NCI-H446 (cell line): ENCODE results near the gene PANX2.
"Not testable (repeated sequence)": the region's sequence is repeated elsewhere in the genome, so short reads cannot be mapped to it uniquely, and the experiment has no call there.

Experiments
- DNase-seq, 2 experiments: peaks; one replicate each; lab custom pipeline; 2025; lab: John Stamatoyannopoulos, UW

PANX2 gene

DNA sequence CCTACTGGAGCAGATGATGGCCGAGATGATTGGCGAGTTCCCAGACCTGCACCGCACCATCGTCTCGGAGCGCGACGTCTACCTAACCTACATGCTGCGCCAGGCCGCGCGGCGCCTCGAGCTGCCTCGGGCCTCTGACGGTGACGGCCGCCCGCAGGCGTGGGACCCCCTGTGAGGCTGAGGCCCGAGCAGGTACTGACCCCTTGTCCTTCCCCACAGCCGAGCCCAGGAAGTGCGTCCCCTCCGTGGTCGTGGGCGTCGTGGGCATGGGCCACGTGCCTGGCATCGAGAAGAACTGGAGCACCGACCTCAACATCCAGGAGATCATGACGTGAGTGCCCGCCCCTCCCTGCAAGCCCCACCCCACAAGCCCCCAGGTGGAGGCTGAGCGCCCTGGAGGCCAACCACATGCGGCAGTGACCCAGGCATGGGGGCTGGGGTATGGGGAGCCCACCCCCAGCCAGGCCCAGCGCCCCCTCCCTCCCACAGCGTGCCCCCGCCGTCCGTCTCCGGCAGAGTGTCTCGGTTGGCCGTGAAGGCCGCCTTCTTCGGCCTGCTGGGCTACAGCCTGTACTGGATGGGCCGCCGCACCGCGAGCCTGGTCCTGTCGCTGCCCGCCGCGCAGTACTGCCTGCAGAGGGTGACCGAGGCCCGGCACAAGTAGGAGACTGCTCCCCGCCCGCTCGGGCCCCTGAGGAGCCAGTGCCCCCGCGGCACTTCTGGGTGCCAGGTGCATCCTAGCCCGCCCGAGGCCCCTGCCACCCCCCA lies 27.5 kb downstream of the PANX2 start:
- DNase-seq = no peak

DNA sequence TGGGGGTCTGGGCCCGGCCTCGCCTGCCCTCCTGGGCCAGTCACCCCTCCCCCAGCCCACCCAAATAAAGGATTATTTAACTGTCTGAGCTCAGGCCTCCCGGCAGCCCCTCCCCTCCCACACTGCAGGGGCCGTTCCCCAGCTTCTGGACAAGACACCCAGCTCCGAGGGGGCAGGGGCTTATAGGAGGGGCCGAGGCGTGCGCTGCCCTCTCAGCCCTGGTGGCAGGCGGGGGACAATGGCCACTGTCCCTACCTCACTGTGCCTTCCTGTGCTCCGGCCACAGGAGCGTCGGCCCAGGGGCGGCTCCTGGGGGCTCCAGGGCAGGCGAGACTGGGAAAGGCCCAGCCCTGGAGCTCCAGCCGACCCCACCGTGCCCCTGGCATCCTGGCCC lies 28.1 kb downstream of the PANX2 start:
- DNase-seq = no peak

DNA sequence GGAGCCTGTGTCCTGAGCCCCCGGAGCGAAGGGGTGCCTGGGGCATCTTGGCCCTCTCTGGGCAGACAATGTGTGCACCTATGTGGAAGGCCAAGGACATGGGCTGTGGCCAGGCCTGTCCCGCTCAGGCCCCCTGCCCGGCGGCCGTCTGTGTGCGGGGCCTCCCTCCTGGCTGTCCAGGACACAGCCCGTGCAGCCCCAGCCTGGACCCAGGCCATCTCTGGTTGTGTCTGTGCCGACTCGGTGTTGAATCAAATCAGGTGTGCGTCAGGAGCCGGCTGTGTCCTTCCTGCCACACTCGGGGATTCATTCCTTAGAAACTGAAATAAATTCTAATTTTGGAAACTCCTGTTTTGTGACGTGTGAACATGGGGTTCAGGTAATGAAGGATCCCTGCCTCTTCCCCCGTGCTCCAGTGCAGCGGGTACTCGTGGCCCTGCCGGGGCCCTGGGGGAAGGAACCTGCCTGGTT lies 28.8 kb downstream of the PANX2 start:
- DNase-seq = no peak

GRCh38 chr22:50199829-50200460 lies 29.4 kb downstream of the PANX2 start:
- no peak for DNase-seq

- peak; percentile 64 to 92 for DNase-seq
Observed at GRCh38 chr22:50200461-50201190, 30.1 kb downstream of the PANX2 start, which contains the start of gene SELENOO. Gene SELENOO, plus strand, starts transcription at chr22:50201011. Its CDS starts 26 bp downstream, at chr22:50201037.

GRCh38 chr22:50201191-50202129 lies 30.9 kb downstream of the PANX2 start:
- no peak for DNase-seq

DNA sequence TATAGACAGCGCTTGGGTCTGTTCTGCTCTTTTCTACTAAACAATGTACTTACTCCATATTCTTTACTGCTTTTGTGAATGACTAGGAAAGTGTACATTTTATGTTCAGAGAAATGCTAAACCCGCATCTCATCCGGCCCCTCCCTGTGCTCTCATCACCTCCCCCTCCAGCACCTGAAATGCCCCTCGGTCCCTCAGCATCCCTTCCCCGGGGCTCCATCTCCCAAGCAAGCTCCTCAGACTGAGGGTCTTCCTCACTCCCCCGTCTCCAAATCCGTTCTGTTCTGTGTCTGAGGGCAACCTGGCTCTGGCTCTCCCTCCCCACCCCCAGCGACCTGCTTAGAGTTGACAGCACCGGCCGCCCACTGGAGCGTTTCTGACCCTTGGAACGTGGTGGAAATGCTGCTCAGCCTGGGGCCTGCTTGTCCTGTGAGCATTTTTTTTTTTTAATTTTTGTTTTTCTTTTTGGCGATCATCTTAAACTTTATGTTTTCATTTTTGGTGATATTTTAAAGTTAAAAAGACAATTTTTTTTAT lies 31.7 kb downstream of the PANX2 start:
- no peak for DNase-seq

DNA sequence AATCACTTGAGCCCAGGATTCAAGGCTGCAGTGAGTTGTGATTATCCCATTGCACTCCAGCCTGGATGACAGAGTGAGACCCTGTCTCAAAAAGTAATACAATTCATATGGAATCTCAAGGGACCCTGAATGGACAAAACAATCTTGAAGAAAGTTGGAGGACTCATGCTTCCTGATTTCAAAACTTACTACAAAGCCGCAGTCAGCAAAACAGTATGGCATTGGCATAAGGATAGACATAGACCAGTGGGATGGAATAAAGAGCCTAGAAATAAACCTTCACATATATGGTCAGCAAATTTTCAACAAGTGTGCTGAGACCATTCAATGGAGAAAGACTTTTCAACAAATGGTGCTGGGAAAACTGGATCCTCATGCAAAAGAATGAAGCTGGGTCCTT lies 32.8 kb downstream of the PANX2 start:
- no peak for DNase-seq

GRCh38 chr22:50204571-50204970 lies 34.0 kb downstream of the PANX2 start:
- no peak for DNase-seq

DNA sequence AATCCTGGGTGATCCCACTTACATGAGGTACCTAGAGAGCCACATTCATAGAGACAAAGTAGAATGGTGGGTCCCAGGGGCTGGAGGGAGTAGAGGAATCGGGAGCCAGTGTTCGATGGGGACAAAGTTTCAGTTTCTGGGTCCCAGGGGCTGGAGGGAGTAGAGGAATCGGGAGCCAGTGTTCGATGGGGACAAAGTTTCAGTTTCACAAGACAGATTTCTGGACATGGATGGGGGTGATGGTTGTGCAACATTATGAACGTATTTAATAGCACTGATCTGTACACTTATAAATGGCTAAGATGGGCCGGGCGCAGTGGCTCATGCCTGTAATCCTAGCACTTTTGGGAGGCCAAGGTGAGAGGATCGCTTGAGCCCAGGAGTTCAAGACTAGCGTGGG lies 34.5 kb downstream of the PANX2 start:
- DNase-seq = not testable (repeated sequence)

GRCh38 chr22:50205781-50206569 lies 35.4 kb downstream of the PANX2 start:
- DNase-seq = no peak

GRCh38 chr22:50206599-50206998 lies 36.1 kb downstream of the PANX2 start:
- no peak for DNase-seq

DNA sequence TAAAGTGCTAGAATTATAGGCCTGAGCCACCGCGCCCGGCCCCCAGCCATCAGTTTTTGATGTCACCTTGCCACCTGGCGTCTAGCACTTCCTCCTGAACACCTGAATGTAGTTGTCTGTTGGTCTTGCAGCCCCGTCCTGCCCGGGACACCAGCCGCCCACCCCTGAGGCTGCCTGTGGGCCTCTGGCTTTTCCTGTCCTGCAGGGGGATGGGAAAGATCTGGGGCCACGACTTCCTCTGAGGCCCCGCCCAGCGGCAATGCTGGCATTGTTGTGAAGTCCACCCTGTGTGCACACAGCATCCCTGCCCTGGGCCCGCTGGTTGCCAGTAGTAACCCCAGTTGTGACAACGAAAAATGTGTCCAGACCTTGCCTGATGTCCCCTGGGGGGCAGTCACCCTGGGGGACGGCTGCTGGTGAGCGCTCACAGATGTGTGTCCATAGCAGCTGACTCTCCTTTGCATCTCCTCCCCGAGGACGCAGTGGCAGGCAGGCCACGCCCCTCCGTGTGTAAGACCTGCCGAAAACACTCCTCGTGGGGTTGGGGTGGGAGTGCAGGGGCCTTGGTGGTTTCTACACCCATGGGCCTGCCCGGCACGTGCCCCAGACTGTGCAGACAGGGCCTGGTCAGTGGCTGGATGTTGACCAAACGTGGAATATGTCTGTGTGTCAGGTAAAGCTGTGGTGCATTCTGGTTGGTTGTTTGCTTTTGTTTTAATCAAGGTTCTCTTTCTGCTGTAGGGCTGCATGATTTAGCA lies 37.0 kb downstream of the PANX2 start:
- no peak for DNase-seq

DNA sequence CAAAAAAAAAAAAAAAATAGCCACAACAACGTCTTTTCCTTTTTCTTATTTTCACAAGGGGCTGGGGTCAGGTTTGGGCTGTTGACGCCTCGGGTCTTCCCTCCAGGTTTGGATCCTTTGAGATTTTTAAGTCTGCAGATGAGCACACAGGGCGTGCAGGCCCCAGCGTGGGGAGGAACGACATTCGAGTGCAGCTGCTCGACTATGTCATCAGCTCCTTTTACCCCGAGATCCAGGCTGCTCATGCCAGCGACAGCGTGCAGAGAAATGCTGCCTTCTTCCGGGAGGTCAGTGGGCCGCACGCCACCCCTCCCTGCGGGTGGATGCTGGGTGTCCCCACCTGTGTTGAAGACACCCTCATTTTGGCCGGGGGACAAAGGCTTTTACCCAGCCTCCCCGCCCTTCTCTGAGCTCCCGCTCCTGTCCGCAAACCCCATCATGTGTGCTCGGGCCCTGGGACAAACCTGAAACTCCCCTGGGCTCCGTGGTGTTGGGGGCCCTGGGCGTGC lies 38.0 kb downstream of the PANX2 start:
- no peak for DNase-seq

DNA sequence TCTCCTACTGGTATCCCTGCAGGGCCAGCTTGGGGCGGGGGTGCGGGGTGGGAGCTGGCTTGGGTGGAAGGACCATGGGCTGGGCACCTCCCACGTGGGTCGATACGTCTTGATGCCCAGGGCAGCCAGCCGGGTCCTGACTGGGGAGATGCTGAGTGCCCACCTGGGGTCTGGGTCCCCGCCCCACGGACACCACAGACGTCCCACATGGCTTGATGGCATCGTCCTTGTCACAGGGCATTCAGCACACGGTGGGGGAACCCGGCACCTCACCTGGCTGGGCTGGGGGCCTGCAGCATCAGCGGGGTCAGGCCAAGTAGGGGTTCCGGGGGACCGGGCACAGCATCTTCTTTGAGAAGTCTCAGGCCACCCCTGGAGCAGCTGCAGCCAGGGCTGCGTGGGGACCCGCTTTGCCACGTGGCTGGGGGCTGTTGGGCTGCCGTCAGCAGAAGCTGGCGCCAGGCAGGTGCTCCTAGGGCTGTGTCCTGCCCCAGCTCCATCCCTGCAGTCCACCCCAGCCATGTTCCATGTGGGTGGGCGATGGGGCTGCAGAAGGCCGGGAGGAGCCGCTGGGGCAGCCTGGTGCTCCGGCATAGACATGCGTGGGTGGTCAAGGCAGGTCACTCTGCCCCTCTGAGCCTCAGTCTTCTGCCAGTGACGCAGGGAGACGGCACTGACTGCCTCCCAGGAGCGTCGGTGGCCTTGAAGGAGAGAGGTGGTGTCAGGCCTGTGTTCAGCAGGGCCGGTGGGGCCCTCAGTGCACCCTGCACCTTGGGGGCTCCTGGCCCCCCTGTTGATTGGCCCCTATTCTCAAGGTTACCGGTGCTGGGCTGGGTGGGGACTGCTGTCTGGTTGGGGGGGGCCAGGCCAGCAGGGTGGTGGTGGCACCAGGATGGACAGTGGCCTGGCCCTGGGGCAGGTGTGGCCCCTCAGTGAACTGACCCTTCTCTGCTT lies 38.7 kb downstream of the PANX2 start:
- DNase-seq = no peak

DNA sequence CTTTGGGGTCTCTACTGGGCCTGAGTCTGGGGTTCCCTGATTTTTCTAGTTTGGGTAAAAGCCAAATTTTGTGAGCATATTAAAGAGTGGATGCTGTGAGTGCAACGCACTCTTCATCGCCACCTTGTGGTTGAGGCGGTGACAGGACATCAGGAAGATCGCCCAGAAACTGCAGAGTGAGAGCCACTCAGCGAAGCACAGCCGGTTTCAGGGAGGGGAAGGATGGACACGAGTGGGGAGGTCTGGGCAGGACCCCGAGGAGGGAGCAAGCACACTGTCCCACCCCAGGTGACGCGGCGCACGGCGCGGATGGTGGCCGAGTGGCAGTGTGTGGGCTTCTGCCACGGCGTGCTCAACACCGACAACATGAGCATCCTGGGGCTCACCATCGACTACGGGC lies 39.4 kb downstream of the PANX2 start:
- peak in 1 of 2 experiments; percentile 68 for DNase-seq

- DNase-seq = no peak
Observed at GRCh38 chr22:50210378-50211139, 40.0 kb downstream of the PANX2 start.

GRCh38 chr22:50211147-50211546 lies 40.6 kb downstream of the PANX2 start:
- DNase-seq = no peak
